GM19463 (cell line): ENCODE measurements around the gene SYT17.

Experiments used
- ATAC-seq: cut with Tn5 transposase; IDR thresholded peaks from one replicate; pipeline ENCODE4 v1.9.1; 2021; ENCODE audit warnings: mild to moderate bottlenecking, moderate library complexity; ENCODE audit not compliant: unreplicated experiment

The SYT17 gene

DNA sequence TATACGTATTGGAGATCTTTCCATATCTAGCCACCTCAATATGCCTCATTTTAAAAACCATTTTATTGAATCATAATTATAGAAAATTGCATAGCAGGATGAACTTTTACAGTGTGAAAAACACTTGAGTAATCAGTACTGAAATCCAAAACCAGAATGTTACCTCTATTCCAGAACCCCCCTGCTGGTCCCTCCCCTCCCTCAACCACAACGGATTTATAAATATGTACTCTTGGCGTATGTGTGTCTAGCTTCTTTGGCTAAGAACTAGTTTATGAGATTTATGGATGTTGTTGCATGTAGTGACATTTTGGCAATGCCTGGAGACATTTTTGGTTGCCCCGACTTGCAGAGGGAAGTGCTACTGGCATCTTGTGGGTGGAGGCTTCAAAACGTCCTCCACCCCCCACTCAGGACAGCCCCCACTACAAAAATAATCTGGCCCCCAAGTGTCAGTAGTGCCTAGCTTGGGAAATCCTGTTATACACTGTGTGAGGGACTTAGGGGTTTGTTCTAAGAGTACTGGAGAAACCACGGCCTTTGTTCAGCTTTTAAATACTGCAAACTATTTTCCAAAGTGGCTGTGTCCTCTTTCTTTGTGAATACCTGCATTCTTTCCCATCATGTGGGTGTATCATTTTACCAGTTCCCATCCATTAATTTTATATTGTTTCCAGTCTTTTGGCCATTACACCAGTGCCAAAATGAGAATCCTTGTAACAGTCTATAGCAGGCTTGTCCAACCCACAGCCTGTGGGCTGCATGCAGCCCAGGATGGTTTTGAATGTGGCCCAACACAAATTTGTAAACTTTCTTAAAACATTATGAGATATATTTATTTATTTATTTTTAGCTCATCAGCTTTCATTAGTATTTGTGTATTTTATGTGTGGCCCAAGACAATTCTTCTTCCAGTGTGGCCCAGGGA is 30.6 kb upstream of the SYT17 start:
- no peak for ATAC-seq

DNA sequence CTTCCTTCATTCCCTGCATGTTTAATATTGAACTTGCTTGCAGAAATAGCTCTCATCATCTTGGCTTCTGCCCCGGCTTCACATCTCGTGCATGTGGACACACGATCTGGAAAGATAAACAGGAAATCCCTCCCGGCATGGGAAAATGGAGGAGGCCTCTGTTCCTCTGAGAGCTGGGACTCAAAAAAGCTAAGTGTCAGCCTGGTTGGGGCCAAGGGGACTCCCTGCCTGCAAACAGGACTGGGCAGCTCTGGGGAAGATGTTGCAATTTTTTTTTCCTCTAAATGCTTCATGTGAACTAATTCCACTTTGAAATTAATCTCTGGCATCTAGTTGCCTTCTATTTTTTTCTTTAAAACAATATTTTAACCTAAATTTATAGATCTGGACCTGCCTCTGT is 29.4 kb upstream of the SYT17 start:
- no peak for ATAC-seq

- no peak for ATAC-seq
Measured at GRCh38 chr16:19139436-19140091, 28.5 kb upstream of the SYT17 start.

GRCh38 chr16:19140396-19140795 is 27.6 kb upstream of the SYT17 start:
- no peak for ATAC-seq

GRCh38 chr16:19142939-19143598 is 25.0 kb upstream of the SYT17 start:
- no peak for ATAC-seq

DNA sequence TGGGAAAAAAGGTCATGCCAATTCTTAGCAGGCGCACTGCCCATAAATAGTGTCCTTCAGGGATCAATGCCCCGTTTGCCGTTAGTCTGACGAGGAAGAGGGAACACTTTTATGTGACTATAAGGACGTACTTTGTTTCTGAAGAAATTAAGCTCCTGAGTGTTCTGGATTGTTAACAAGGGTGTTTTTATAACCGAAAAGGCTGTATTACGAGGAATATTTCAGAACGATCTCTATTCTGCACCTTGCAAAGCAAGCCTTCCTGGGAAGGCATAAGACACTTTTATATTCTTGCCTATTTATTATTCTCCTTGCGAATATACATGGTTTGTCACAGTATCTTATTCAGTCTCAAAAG is 24.5 kb upstream of the SYT17 start:
- no peak for ATAC-seq

- ATAC-seq, result no peak
Measured at GRCh38 chr16:19145010-19145409, 23.0 kb upstream of the SYT17 start.

- no peak for ATAC-seq
Measured at GRCh38 chr16:19147126-19147525, 20.9 kb upstream of the SYT17 start.

- no peak for ATAC-seq
Measured at GRCh38 chr16:19147627-19148026, 20.4 kb upstream of the SYT17 start.

DNA sequence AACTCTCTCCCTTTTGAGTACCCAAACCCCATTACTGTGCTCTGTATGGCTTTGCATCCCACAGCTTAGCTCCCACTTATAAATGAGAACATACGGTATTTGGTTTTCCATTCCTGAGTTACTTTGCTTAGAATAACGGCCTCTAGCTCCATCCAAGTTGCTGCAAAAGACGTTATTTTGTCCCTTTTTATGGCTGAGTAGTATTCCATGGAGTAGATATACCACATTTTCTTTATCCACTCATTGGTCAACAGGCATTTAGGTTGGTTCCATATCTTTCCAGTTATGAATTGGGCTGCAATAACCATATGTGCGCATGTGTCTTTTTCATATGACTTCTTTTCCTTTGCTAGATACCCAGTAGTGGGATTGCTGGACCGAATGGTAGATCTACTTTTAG is 19.9 kb upstream of the SYT17 start:
- ATAC-seq, result no peak

- ATAC-seq, result no peak
Measured at GRCh38 chr16:19151310-19151709, 16.7 kb upstream of the SYT17 start.

DNA sequence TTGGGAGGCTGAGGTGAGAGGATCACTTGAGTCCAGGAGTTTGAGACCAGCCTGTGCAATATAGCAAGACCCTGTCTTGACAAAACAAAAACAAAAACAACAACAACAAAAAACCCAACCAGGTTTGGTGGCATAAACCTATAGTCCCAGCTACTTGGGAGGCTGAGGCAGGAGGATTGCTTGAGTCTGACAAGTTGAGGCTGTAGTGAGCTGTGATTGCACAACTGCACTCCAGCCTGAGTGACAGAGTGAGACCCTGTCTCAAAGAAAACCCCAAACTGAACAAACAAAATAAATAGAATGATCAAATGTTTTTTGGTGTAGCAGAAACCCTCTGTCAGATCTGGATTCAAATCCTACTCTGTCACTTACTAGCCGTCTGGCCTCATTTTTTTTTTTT is 16.0 kb upstream of the SYT17 start:
- no peak for ATAC-seq

- ATAC-seq, result no peak
Measured at GRCh38 chr16:19153876-19154275, 14.2 kb upstream of the SYT17 start.

- ATAC-seq, result no peak
Measured at GRCh38 chr16:19162085-19162484, 6.0 kb upstream of the SYT17 start.

- no peak for ATAC-seq
Measured at GRCh38 chr16:19163215-19163614, 4.8 kb upstream of the SYT17 start.

DNA sequence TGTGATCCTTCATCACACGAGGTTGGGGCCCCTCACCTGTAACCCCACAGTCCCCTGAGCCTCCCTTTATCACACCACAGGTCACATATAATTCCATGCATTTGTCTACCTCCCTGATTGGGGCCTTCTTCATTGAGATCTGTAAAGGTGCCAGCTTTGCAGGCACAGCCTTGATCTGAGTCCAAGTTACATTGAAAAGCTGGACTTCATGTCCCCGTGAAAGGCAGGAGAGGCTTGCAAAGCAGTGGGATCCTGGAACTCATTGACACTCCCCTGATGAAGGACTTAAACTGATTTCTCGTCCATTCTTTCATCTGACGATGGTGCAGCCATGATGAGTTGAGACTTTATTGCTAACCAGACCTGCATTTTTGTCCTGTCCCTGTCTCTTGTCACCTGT is 3.8 kb upstream of the SYT17 start:
- no peak for ATAC-seq

- no peak for ATAC-seq
Measured at GRCh38 chr16:19165101-19165500, 2.9 kb upstream of the SYT17 start.

GRCh38 chr16:19166500-19166899 is 1.5 kb upstream of the SYT17 start:
- no peak for ATAC-seq

GRCh38 chr16:19168371-19169081 is 486 bp downstream of the SYT17 start:
- ATAC-seq, result no peak

- no peak for ATAC-seq
Measured at GRCh38 chr16:19169082-19169639, 1.1 kb downstream of the SYT17 start.
